ENCODE measurements around the gene ADARB1.

Gene ADARB1

DNA sequence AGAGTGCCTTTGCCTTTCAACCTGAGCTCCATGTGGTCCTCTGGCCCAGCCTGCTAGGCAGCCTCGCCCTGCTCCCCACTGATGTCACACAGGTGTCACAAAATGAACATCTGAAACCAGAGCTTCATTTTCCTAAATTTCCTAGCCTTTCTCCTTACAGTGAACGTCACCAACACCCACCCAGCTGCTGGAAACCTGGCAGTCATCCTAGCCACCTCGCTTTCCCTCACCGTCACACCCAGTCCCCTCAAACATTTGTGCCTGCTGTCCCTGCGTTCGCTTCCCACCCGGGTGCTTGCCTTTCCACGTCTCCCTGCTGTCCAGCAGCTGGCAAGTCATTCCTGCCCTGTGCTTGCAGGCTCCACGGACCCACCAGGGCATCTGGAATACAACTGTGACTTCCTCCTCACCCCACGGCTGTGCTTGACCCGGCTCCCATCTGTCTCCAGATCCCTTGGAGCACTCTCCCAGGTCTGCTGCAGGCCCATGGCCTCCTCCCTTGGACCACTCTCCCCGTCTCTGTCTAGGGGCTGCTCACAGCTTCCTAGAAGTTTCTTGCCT, 23.5 kb downstream of the ADARB1 start:
- DNase-seq = no peak

DNA sequence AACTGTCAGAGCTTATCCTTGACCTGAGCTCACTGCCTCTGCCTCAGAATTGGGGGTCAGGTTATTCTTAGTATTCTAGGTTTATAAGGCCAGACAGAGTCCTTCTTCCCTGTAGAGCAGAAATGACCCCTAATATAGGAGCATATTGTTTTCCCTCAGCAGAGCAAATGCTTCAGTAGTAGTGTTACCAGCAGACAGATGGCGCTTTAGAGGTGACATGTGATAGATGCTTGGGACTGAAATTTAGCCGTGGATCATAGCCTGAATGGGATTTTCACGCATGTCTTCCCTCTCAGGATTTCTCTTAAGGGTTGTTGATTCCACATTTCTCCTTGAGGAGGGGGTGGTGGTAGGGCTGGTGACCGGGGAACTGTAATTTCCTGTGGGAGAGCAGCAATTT, 24.5 kb downstream of the ADARB1 start:
- peak; percentile 30 for DNase-seq

DNA sequence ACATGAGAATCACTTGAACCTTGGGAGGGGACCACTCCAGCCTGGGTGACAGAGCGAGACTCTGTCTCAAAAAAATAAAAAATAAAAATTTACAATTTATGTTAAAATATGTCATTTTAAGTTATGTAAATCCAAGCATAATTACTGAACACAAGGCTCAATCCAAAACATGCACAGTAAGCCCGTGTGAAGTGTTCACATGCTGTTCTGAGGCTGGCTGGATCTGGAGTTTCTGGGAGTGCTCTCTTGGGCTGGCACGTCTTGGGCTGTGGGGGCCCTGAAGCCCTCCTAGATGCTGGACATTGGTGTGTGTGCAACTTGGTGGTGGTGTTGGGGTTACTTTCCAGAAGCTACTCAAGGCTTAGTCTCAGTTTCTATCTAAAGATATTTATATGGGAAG, 25.2 kb downstream of the ADARB1 start:
- DNase-seq = no peak

DNA sequence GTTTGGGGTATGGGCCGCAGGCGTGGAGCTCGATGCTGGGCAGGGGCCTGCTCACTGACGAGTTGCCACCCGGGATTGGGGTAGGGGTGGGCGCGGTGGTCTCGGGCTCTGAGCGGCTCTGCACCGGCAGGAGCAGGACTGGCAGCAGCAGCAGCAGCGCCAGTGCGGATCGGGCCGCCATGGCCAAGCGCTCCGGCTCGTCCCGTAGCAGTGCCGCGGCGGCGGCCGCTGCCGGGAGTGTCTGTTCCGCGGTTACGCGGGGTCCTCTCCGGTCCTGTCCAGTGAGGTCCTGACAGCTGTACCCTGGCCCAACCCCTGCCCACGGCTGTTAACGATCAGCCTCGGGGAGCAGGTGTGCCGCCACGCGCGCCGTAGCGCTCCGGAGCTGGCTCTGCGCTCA, 26.5 kb downstream of the ADARB1 start:
- DNase-seq = no peak

DNA sequence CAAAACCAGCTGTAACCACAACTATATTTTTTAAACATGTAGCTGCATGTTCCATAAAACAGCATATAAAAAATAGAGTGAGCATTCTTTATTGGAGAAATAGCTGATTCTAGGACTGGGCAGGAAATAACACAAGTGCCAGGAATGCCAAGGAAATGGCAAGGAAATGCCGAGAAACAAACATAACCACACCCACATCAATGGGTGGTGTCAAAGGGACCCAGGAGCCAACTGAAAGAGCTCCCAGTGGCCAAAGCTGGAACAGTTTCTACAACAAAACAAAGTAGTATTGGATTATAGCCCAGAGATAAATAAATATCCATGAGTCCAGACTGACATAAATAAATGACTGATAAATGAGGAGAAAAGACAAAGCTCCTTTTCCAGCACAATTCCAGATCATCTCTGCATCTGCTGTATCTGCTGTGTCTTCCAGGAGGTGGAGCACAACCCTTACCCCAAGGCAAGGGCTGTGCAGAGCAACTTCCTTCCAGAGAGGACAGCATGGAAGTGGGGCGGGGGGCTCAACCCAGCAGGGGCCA, 28.1 kb downstream of the ADARB1 start:
- no peak for DNase-seq

DNA sequence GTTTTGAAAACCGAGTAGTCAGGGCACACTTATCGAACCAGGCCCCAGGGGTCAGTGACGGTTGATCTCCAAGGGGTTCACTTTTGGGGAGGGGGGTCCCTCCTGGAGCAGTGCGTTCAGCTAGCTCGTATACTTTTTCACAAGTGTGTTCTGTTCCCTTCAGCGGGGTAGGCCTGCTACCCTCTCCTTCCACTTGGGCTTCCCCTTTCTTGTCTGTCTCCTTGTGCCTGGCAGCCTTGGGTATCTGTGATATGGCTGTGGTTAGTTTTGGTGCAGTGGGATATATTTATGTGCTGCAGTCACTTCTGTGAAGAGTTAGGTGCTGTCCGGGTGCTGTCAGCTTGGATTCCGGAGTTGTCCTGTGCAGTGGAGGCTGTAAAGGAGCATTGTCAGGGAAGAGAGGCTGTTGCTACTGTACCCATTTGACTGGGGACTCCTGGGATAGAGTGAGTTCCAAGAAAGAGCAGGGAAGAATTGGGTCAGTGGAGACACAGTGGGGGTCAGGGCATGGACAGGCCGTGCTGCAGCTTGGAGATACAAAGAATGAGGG, 29.7 kb downstream of the ADARB1 start:
- no peak for DNase-seq

DNA sequence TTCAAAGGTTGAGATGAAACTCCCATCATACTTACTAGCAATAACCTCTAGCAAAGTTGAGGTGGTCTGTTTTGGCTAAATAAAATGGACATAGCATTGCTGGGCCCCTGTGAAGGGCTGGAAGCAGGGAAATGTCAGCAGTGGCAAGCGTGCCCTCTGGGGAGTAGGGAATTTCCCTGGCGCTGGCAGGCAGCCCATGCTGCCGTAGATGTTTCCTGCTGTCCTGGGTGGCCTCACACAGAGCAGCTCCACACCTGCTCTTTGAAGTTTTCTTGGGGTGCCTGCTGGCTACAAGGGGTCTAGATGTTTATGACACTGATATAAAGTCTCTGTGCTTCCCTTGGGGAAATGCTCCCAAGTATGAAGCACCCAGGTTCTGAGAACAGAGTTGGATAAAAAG, 30.2 kb downstream of the ADARB1 start:
- DNase-seq = no peak

DNA sequence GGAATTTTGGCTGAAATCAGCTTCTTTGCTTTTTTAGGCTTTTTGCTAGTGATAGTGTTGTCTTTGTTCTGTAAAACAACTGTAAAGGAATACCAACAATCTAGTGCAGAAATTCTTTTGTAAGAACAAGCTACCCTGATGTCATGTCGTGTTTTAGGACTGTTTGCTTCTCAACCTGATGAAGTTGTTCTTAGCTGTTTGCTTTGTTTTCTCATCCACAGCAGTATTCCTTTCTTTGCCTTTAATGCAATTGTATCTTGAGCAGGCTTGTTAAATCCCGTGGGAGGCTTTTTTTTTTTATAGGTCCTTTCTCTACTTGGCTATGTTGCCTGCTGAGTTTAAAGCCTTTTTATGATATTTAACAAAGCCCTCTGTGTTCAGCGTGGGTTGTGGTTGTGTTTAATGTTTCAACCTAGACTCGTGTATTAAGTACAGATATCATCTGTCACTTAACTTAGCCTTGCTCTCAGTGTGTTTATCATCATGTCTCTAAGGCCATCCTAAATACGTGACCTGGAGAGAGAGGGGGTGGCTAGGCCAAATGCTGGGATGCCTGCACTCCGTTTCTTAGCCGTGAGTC, 31.6 kb downstream of the ADARB1 start:
- no peak for DNase-seq

DNA sequence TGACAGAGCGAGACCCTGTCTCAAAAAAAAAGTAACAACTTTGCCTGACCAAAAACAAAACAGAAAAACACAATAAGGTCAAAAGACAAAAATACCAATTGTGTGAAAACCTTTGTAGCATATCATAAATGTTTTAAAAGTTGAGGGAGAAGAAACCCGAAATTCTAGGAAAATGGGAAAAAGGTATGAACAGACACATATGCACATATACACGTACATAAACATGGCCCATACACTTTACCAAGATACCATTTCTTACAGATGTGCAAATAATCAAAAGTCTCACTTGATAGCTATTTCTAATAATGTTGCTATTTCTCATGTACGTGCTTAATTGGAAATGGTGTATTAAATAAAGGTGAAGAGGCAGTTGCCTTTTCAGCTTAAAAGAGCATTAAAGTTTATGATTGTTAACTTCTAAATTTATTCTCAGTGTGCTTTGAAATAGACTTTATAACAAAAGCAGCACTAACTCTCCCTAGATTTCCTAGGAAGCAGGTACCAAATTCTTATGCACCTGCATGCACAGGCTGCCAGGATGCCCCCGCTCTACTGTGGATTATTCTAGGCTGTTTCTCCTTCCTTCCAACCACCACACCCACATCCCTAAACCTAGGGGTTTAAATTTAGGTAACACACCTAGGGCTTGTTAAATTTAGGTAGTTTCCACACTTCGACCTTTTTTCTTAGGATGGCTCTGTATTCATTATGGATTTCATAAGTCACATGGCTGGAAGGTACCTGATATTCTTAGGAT, 33.8 kb downstream of the ADARB1 start:
- DNase-seq = no peak

DNA sequence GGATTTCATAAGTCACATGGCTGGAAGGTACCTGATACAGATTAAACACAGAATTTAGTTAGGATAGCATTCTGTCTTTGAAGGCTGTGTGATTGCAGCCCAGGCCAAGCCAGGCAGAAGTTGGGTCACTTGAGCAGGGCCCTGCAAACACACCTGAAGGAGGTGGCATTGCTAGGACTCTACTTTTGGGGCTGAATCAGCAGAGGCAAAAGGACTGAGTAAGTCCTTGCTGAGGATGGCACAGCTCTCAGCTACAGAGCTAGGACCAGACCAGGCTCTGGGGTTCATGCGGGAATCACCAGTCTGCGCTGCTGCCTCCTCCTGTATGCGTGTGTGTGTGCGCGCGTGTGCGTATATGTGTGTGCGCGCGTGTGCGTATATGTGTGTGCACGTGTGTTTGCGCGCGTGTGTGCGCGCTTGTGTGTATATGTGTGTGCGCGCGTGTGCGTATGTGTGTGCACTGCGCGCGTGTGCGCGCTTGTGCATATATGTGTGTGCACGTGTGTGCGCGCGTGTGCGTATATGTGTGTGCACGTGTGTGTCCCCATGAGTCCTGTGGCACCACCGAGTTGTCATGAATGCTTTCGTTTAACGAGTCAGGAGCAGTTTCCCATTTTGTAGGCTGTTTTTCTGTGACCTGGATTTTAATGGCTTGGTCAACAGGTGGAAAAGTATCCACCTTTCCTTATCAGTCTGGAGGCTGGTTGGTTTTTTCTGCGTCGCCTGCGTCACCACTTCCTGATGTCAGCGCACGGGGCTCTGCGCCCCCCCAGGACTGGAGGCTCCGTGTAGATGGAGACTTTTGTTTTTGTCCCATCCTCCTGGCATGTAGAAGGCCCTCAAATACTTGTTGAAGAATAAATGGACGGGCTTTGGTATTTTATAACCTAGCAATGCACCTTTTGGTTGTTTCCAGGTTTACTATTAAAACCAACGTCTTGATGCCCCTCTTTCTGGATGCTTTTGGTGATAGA, 34.7 kb downstream of the ADARB1 start:
- no peak for DNase-seq

DNA sequence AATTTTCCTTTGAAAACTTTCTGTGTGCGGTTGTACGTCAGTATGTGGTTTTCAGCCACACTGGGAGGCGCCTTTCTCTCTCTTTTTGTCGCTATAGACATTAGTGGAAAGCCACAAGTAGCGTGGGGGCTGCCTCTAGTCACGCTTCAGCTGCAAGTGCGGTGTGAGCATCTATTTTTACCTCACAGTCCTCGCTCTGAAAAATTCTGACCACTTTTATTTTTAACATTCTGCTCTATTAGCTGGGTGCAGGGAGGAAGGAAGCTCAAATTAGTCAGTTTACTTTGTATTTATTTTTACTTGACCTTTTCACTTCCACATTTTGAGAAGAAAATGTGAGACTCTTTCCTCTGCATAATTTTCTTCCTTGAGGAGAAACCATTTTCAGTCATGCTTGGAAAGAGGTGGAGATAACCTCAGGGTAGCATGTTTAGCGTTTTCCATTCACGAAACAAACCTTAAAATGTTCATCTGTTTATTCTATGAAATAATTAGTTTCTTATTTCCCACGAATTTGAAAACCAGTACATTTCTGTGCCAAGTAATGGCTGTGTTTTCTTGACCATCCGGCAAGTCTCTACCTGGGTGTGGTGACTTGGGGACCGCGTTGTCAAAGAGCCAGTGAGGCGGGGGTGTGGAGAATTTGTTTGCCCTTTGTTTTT, 35.6 kb downstream of the ADARB1 start:
- no peak for DNase-seq

DNA sequence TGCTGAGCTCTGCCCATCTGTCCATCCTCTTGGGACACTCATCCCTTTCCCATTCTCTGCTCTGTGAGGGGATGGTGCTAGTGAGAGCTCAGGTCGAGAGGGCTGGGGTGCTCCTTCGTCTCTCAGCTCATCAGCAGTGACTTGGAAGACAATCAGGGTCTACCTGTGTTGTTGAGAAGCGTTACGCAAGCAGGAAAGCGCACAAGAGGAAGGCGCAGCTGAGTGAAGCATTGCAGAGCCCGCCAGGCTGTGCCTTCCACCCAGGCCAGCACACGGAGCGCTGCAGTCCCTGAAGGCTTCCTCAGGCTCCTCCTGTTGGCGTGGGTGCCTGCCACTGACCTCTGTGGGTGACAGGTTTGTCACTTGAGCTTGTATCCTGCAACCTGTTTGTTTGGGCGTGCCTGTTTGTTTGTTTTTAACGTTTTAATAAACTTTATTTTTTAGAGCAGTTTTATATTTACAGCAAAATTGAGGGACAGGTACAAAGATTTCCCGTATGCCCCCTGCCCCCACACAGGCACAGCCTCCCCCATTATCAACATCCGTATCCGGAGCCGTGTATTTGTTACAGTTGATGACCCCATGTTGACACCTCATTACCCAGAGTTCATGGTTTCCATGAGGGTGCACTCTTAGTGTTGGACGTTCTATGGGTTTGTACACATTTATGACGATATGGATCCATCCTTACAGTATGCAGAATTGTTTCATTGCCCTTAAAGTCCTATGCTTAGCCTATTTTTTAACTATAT, 36.7 kb downstream of the ADARB1 start:
- no peak for DNase-seq

DNA sequence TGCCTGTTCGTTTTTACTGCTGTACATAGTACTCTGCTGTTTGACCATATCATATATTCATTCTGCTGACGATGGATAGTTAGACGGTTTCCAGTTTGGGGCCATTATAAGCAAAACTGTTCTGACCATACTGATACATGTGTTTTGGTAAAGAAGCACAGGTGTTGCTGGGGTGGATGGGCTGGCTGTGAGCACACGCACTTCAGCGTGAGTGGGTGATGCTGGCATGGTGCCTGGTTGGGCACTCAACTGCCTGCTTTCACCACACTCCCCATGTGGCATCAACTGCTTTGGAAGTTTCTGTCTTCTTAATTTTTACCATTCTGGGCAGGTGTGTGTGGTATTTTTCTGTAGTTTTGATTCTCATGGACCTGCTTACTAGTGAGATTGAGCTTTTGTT, 37.3 kb downstream of the ADARB1 start:
- no peak for DNase-seq

DNA sequence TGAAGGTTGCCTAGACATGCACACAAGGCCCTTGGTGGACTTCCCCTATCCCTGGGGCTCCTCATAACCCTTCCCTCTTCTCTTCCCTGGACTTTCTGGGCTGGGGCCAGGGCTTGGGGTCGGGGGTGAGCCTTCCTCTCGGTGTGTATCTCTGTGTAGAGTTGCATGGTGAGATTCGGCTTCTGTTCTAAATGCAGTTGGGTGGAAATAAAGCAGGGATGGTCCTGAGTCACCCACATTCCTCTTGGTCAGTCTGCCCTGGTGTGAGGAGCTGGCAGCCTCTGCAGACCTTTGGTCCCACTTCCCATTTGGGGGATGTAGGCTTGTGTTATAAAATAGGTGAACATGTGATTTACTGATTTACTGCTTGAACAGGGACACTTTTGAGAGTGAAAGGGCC, 38.0 kb downstream of the ADARB1 start:
- DNase-seq = no peak

DNA sequence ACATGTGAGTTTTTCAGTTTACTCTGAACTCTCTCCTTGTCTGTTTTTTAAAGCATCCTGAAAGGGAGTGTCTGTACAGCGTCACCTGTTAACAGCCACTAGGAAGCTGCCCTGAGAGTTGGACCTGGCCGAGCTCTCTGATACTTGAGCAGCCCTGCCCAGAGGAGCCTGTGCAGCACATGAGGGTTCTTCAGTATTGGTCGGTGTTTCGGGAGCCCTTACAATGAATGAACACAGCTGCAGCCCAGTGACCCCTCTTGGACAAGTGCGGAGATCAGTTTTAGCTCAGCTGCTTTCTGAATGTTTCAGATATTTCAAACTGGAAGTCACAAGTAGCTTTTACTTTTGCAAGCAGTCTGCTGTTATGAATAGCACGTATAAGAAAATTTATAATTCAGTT, 39.2 kb downstream of the ADARB1 start:
- DNase-seq = no peak

DNA sequence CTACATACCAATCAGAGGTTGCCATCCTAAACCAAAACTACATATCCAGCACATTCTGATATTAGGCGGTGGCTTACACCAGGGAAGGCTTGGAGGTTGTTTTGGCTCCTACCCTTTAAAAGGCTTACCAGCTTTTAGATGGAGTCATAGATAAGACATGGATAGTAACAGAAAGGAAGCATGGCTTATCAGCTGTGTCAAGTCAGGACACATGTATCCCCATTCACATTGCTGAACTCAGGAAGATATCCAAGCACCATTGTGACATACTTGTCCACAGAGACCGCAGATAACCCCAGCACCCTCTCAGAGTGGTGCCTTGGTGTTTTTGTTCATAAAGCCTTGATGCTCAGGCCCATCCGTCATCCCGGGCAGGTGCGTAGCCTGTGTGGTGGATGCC, 39.7 kb downstream of the ADARB1 start:
- no peak for DNase-seq

DNA sequence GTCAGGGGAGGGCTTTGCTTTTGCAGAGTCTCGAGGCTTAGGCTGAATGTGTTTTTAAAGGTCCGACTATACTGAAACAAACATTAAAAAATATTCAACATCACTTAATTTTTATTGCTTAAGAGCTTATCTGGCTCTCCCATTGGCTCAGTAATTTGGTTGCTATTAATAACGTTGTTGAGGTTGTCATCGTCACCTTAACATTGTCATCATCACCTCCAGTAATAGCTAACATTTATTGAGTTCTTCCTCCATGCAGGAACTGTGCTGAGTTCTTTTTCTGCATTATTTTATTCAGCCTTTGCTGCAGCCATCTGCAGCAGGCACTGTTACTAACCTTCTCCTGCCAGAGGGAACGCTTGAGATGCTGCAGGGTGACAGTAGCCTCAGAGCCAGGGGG, 40.1 kb downstream of the ADARB1 start:
- no peak for DNase-seq

DNA sequence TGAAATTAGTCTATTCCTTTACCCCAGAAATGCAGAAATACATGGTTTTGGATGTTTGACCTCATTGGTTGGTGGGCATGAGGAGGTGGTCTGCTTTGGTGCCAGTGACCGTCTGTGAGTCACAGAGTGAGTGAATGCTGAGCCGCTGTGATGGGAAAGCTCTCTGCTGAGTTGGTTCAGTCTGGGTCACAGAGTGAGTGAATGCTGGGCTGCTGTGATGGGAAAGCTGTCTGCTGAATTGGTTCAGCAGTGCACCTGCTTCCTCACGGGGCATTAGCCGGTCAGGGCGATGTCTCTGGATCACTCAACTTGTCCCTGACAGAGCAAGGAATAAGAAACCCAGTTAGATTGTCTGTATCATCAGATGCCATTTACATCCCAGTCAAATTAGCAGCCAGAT, 40.8 kb downstream of the ADARB1 start:
- DNase-seq = no peak

DNA sequence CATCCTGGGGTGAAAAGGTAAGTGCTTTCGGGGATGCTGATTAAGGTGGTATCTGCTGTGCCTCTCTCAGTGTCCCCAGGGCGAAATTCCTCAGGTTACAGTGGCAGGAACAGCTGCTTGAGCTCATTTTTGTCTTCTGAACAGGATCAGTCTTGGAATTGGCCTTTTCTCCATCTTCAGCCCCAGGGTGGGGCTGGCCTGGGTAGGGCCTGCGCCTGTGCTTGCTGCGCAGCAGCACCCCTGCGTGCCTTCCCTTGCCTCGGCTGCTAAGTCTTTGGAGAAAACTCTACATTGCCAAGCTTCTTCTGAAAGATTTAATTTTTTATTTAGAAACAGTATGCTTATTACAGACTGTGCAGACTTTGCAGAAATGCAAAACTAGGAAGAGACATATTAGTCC, 41.7 kb downstream of the ADARB1 start:
- no peak for DNase-seq

DNA sequence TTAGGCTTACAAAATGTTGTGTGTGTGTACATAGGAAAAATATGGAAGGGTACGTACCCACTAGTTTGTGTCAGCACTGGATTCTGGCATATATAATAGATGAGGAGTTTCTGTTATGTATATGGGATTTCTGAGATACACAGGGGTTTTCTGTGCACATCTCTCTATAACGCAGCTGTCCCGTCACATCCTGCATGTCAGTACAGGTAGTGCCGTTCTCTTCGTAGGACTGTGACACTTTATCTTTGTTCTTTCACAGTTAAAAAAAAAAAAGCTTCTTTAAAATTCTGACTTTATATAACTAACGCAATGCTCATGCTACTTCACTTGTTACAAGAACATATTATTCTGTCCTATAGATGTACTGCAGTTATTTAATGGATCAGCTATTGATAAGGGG, 42.9 kb downstream of the ADARB1 start:
- DNase-seq = no peak

DNA sequence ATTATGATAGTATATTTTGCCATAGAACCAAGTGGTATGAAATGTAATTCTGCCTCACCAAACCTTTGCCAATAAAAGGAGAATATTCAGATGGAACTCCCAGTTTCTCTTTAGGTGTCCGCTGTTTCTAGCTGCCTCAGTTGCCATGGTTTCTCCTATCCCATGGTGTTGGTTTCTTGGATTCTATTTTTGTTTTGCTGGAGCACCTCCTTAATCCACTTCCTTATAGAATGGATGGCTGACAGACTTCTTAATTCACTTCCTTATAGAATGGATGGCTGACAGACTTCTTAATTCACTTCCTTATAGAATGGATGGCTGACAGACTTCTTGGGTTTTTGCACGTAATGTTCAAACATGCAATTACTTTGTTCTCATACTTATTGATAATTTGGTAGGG, 43.7 kb downstream of the ADARB1 start:
- DNase-seq = no peak

DNA sequence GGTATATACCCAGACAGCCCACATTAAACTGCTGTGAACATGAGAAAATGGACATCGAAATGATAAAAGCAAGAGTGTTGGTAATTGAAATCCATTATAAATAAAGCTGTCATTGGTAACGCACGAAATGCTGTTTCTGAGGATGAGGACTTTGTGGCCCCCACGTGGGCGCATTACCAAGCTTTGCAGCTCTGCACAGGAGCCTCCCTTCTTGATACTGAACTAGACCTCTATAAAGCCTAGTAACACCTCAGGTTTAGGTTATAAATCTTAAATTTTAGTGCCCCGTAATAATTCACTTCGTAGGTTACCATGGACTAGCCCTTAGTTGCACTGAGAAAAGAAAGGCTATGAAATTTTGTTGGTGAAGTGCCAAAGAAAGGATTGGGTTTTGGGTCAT, 45.4 kb downstream of the ADARB1 start:
- DNase-seq = no peak
